ENCODE data around the gene PCDHB4. TPM values are rescaled to one million over a fixed set of nuclear protein-coding genes. Genes with fewer than 3 reads are reported as not detected.

PCDHB4 gene
- total and polyA plus RNA-seq, 10 of the 15 experiments (the other 5 are each of a cell fraction or from before 2014, with no cell fraction given) = not detected

DNA sequence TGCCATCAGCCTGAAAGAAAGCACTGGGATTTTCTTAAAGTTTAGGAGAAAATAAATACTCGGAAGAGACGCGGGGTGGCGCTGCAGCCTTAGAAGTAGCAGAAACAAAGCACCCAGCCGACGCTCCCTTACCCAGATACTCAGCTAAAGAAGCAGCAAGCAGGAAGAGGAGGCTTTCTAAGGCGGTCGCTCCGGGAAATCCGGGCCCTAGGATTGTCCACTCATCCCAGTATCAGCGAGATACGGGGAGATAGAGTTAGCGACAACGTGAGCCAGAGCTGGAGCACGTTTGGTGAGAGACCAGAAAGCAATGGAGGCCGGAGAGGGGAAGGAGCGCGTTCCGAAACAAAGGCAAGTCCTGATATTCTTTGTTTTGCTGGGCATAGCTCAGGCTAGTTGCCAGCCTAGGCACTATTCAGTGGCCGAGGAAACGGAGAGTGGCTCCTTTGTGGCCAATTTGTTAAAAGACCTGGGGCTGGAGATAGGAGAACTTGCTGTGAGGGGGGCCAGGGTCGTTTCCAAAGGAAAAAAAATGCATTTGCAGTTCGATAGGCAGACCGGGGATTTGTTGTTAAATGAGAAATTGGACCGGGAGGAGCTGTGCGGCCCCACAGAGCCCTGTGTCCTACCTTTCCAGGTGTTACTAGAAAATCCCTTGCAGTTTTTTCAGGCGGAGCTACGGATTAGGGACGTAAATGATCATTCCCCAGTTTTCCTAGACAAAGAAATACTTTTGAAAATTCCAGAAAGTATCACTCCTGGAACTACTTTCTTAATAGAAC lies 26.9 kb upstream of the PCDHB4 start, which contains the start of gene PCDHB2:
Gene PCDHB2 (plus strand): TSS at position 135 of the 782 bp plus-strand sequence. CDS start 176 bp downstream, at position 311.
- no TSS peak for BruUV-seq (replicated peaks)
- H3K36me3 ChIP-seq (ENCODE audit: control insufficient read depth in 2 of 2, insufficient read depth in 2 of 2, low read length in 1 of 2) = no peaks in the 10 kb centered on the region

More for the DNA sequence above, 26.9 kb upstream of the PCDHB4 start, which contains the start of gene PCDHB2:
- FAIRE-seq (no peak), DNase-seq (ENCODE audit: low read depth, low spot score) (no peak), ATAC-seq (no peak)
- ChIA-PET POLR2A (no interaction called here), RAD21 (ENCODE audit: unreplicated experiment) (interaction anchor here (0.6 kb wide), 1 partner anchor 1363 kb away, joined by 5 read pairs; no protein-coding TSS in a partner anchor), CTCF (interaction anchor here (0.5 to 1.2 kb wide), 3 partner anchors 8 to 309 kb away, joined by 3 to 4 read pairs (median 3); no protein-coding TSS in a partner anchor), SMC1A (ENCODE audit: uncharacterized antibody, unreplicated experiment) (no interaction called here)
- Histone ChIP-seq H3K9me3 (replicated peaks; ENCODE audit: control insufficient read depth, insufficient read depth, low read length) (no peaks in the 10 kb centered on the region; the same call in 2 of the 3 replicates), H3K27me3 (replicated peaks in 1 of 2; ENCODE audit: control insufficient read depth in 2 of 2, insufficient read depth in 2 of 2, low read length in 1 of 2) (no peaks in the 10 kb centered on the region), H3K9ac (ENCODE audit: control insufficient read depth, insufficient read depth, low read length) (no peak within 1 kb of the TSS), H3K4me1 (ENCODE audit: control insufficient read depth, insufficient read depth, low read length) (no peaks in the 10 kb centered on the region), H3K79me2 (ENCODE audit: control insufficient read depth, insufficient read depth, low read length) (no peaks in the 10 kb centered on the region), H3K4me2 (ENCODE audit: control insufficient read depth, insufficient read depth) (no peak within 1 kb of the TSS), H4K20me1 (ENCODE audit: control insufficient read depth, insufficient read depth) (no peaks in the 10 kb centered on the region), H2AFZ (ENCODE audit: control insufficient read depth, low read depth, low read length) (no peak within 1 kb of the TSS; the same call in 1 of the 2 replicates), H3K27ac (ENCODE audit: control insufficient read depth, insufficient read depth) (no peak within 1 kb of the TSS), H3K4me3 (no peak within 1 kb of the TSS)
- 19% methylated on average over 29 of the region's 29 CpGs for WGBS (ENCODE audit: insufficient coverage, insufficient replicate concordance, low lambda C conversion rate, missing lambda C conversion rate)
- in situ Hi-C loops (cut with MboI) (no loop called here), intact Hi-C loops (cut with micrococcal nuclease; ENCODE audit: unreplicated experiment) (no loop called here)
- TF ChIP-seq CTCF (IDR thresholded peaks at IDR 0.05 in 2 of 3, conservative IDR thresholded peaks at IDR 0.05 in 1 of 3; ENCODE audit: control insufficient read depth in 2 of 3, extremely low read depth in 1 of 3, insufficient read depth in 1 of 3, low read depth in 3 of 3, low read length in 3 of 3) (peak in 1 of 3 experiments; percentile 15; a peak in 1 of 6 replicates), ATF7 (IDR thresholded peaks at IDR 0.05; ENCODE audit: low read depth) (no peak), ZBTB11 (CRISPR knock-in tag; IDR thresholded peaks at IDR 0.05) (no peak), NR2C2 (IDR thresholded peaks at IDR 0.05; ENCODE audit: borderline replicate concordance, control insufficient read depth, insufficient read length, low read depth) (no peak), SMC3 (IDR thresholded peaks at IDR 0.05; ENCODE audit: borderline replicate concordance, low read length) (no peak), IRF3 (IDR thresholded peaks at IDR 0.05) (no peak)
